Measurements from ENCODE around the gene SLC25A17.

The SLC25A17 gene

DNA sequence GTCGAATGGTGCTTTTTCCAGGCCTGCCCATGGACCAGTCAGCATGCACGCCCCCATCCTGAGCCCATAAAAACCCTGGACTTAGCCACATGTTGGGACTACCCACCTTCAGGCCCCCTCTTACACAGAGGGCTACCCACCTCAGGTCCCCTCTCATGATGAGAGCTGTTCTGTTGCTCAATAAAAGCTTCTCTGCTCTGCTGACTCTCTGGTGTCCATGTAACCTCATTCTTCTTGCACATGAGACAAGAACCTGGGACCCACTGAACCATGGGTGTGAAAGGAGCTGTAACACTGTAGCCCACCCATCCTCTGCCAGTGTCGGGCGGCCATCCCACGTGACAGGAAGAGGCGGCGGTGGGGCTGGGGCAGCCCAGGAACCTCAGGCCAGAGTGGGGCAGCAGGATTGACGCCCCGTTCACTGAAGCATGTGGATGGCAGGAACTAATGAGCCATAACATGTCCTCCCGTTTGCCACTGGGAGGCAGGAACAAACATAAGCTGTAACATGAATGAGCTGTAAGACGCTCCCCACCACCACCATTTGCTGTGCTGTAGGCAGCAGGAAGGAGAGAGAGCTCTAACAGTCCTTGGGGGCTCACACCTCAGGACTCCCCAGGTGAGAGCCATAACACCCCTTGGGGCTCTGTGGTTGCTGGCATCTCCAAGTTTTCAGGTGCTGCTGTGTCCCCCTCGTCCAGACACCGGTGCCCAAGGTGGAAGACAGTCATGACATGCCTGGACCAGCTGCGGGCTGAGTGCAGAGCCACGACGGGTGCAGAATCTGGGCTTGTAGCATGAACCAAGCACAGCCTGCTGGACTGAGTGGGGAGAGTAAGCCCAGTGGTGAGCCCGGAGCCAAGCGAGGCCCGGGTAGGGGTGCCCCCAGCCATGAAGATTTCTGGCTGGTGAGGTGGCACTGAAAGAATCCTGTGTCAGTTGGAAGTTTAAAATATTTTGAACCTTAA lies 70.5 kb downstream of the SLC25A17 start:
- TF ChIP-seq, protein P1, sequence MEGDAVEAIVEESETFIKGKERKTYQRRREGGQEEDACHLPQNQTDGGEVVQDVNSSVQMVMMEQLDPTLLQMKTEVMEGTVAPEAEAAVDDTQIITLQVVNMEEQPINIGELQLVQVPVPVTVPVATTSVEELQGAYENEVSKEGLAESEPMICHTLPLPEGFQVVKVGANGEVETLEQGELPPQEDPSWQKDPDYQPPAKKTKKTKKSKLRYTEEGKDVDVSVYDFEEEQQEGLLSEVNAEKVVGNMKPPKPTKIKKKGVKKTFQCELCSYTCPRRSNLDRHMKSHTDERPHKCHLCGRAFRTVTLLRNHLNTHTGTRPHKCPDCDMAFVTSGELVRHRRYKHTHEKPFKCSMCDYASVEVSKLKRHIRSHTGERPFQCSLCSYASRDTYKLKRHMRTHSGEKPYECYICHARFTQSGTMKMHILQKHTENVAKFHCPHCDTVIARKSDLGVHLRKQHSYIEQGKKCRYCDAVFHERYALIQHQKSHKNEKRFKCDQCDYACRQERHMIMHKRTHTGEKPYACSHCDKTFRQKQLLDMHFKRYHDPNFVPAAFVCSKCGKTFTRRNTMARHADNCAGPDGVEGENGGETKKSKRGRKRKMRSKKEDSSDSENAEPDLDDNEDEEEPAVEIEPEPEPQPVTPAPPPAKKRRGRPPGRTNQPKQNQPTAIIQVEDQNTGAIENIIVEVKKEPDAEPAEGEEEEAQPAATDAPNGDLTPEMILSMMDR (IDR thresholded peaks at IDR 0.05; ENCODE audit: control insufficient read depth, insufficient read depth, low read depth, low read length, missing control alignments), result no peak
- no peak for DNase-seq (ENCODE audit: low read depth)
- H3K4me3 ChIP-seq (ENCODE audit: control insufficient read depth, low read depth, low read length), result no peak overlapping the region

- no peak for DNase-seq (ENCODE audit: low read depth)
- no peak overlapping the region for H3K4me3 ChIP-seq (ENCODE audit: control insufficient read depth, low read depth, low read length)
- TF ChIP-seq, protein P1 (IDR thresholded peaks at IDR 0.05; ENCODE audit: control insufficient read depth, insufficient read depth, low read depth, low read length, missing control alignments), result no peak
These were observed 71.8 kb downstream of the SLC25A17 start for GRCh38 chr22:40747361-40747760.

DNA sequence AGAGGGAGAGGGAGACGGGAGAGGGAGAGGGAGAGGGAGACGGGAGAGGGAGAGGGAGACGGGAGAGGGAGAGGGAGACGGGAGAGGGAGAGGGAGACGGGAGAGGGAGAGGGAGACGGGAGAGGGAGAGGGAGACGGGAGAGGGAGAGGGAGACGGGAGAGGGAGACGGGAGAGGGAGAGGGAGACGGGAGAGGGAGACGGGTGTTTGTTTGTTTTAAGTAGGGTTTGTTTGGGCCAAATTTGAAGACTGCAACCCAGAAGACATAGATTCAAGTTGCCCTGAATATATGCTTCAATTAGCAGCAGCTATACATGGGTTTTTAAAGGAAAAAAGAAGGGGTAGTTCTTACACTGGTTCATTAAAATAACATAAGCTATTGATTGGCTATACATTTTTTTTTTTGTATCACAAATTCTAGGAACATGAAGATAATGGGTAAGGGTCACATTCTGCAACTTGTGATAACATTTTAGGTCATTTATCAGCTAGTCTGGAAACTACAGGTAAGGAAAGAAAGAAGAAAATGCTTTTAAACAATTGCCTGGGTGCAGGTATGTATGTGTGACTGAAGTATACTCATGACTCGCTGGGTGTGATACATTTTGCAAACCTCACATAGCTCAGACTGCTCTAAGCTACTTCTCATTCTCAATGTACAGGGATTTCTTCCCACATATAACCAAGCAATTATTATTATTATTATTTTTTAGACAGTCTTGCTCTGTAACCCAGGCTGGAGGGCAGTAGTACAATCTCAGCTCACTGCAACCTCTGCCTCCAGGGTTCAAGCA lies 72.5 kb downstream of the SLC25A17 start:
- DNase-seq (ENCODE audit: low read depth), result no peak
- no peak overlapping the region; the same call in none of the 2 replicates for H3K4me3 ChIP-seq (ENCODE audit: control insufficient read depth, low read depth, low read length)
- TF ChIP-seq, protein P1 (IDR thresholded peaks at IDR 0.05; ENCODE audit: control insufficient read depth, insufficient read depth, low read depth, low read length, missing control alignments), result no peak

GRCh38 chr22:40743768-40744167 lies 75.4 kb downstream of the SLC25A17 start:
- H3K4me3 ChIP-seq (ENCODE audit: control insufficient read depth, low read depth, low read length), result no peak overlapping the region
- no peak for DNase-seq (ENCODE audit: low read depth)
- TF ChIP-seq, protein P1 (IDR thresholded peaks at IDR 0.05; ENCODE audit: control insufficient read depth, insufficient read depth, low read depth, low read length, missing control alignments), result no peak

- no peak overlapping the region for H3K4me3 ChIP-seq (ENCODE audit: control insufficient read depth, low read depth, low read length)
- DNase-seq (ENCODE audit: low read depth), result no peak
- TF ChIP-seq, protein P1 (IDR thresholded peaks at IDR 0.05; ENCODE audit: control insufficient read depth, insufficient read depth, low read depth, low read length, missing control alignments), result no peak
These were observed 78.0 kb downstream of the SLC25A17 start for GRCh38 chr22:40741116-40741515.

GRCh38 chr22:40739721-40740120 lies 79.4 kb downstream of the SLC25A17 start:
- no peak for DNase-seq (ENCODE audit: low read depth)
- no peak overlapping the region for H3K4me3 ChIP-seq (ENCODE audit: control insufficient read depth, low read depth, low read length)
- TF ChIP-seq, protein P1 (IDR thresholded peaks at IDR 0.05; ENCODE audit: control insufficient read depth, insufficient read depth, low read depth, low read length, missing control alignments), result no peak
